Pericardium fibroblast (primary cell): ENCODE results near the gene NUF2. TPM values are rescaled to one million over a fixed set of nuclear protein-coding genes. Genes with fewer than 3 reads are reported as not detected.

Experiments
- total RNA-seq: library from RNA; depleted of rRNA; stranded (reverse); fragments of >200 nt; gene quantifications from 2 replicates; pipeline ENCODE4 v1.2.3, GENCODE V29; 2015

The NUF2 gene
- total RNA-seq = 0.60 and 1.1 TPM in 2 replicates

GRCh38 chr1:163321311-163322305, at the start of gene NUF2:
NUF2 (plus strand) TSS chr1:163321954; CDS start chr1:163326052, 4,098 bp downstream.

Other genes with a start within 250 kb of the NUF2 start
- 8.9 and 13.4 TPM in 2 replicates for gene RGS5, start 119.0 kb upstream of the NUF2 start, total RNA-seq